HCT116 (cell line): ENCODE data around the gene KDM1B. TPM values are rescaled to one million over a fixed set of nuclear protein-coding genes. Genes with fewer than 3 reads are reported as not detected.

Experiments used
- ATAC-seq: fragments of 200-7000 bp; cut with Tn5 transposase; 2 replicates; pipeline ENCODE4 v1.9.1; 2020; ENCODE audit warnings: mild to moderate bottlenecking, moderate library complexity
- BruUV-seq: library from RNA; stranded (reverse); fragments of 400-500 nt; replicated peaks from 2 replicates; lab custom pipeline; 2021; lab: Mats Ljungman, UMichigan
- CTCF ChIA-PET: fragments of 300-600 bp; sonication (Branson Sonifier 250); formaldehyde crosslinking; loops from one replicate; lab custom pipeline; 2021; ENCODE audit warnings: antibody characterized with exemption; lab: Charles Lee
- POLR2A ChIA-PET: fragments of 300-600, 350-600 bp; sonication (Branson Sonifier 250); formaldehyde crosslinking; loops from one replicate; lab custom pipeline; 2021; ENCODE audit warnings: antibody characterized with exemption; lab: Charles Lee
- RAD21 ChIA-PET, 2 experiments: fragments of 300-600 bp; sonication (Branson Sonifier 250); formaldehyde crosslinking; loops; one replicate each; lab custom pipeline; 2023; ENCODE audit warnings: low total read pairs in 2 of 2; ENCODE audit not compliant: uncharacterized antibody in 2 of 2, unreplicated experiment in 2 of 2, low non-redundant PET in 1 of 2; lab: Charles Lee
- DNase-seq: peaks from one replicate; pipeline ENCODE4 v3.0.0-alpha.2; 2010; ENCODE audit warnings: low read depth, low spot score
- H2AFZ ChIP-seq: fragments of 200-600 bp; shearing (Covaris generic), sonication (generic); 2 replicates; pipeline ENCODE4 v1.6.1; 2017; ENCODE audit warnings: low read depth, mixed run types, mixed read lengths, antibody characterized with exemption, low read length; ENCODE audit not compliant: poor library complexity, severe bottlenecking
- H3K27ac ChIP-seq: 2 replicates; pipeline ENCODE4 v1.5.1; 2012; ENCODE audit warnings: low read depth, low read length
- H3K27me3 ChIP-seq: fragments of 200-600 bp; sonication (generic); 2 replicates; pipeline ENCODE4 v1.6.1; 2016; ENCODE audit warnings: mixed run types, low read length, mixed read lengths; ENCODE audit not compliant: insufficient read depth
- H3K36me3 ChIP-seq, 2 experiments: fragments of 200-500 bp in 1 of 2; fragments of 200-600 bp in 1 of 2; sonication (Bioruptor generic) in 1 of 2; sonication (generic) in 1 of 2; 2 replicates each; pipeline versions ENCODE4 v1.5.1 to v1.6.1; 2014 to 2016; ENCODE audit warnings: low read length in 2 of 2, inconsistent platforms in 1 of 2, mixed read lengths in 1 of 2, mixed run types in 1 of 2; ENCODE audit not compliant: insufficient read depth in 2 of 2, control insufficient read depth in 1 of 2
- H3K4me1 ChIP-seq, 2 experiments: fragments of 200-600 bp in 1 of 2; sonication (generic) in 1 of 2; 2 replicates each; pipeline versions ENCODE4 v1.5.1 to v1.6.1; 2012 to 2017; ENCODE audit warnings: low read length in 2 of 2, inconsistent platforms in 1 of 2, mild to moderate bottlenecking in 1 of 2, mixed read lengths in 1 of 2, mixed run types in 1 of 2, moderate library complexity in 1 of 2; ENCODE audit not compliant: insufficient read depth in 2 of 2, control insufficient read depth in 1 of 2
- H3K4me2 ChIP-seq: fragments of 200-600 bp; sonication (generic); 2 replicates; pipeline ENCODE4 v1.6.1; 2017; ENCODE audit warnings: mixed run types, low read length, mixed read lengths
- H3K4me3 ChIP-seq, 2 experiments: fragments of 200-600 bp in 1 of 2; sonication (generic) in 1 of 2; replicated peaks in 1 of 2; 2 replicates each; pipeline ENCODE4 v1.5.1; 2011 to 2016; ENCODE audit warnings: low read length in 2 of 2, control low read depth in 1 of 2, low read depth in 1 of 2, mild to moderate bottlenecking in 1 of 2, mixed read lengths in 1 of 2, mixed run types in 1 of 2
- H3K79me2 ChIP-seq: fragments of 200-600 bp; sonication (generic); 2 replicates; pipeline ENCODE4 v1.6.1; 2017; ENCODE audit warnings: mild to moderate bottlenecking, mixed run types, low read length, moderate library complexity, mixed read lengths; ENCODE audit not compliant: insufficient read depth
- H3K9ac ChIP-seq: fragments of 200-600 bp; sonication (generic); 2 replicates; pipeline ENCODE4 v1.6.1; 2016; ENCODE audit warnings: low read length, mixed read lengths
- H3K9me2 ChIP-seq: fragments of 200-600 bp; sonication (generic), shearing (Covaris generic); 2 replicates; pipeline ENCODE4 v1.6.1; 2017; ENCODE audit warnings: mixed run types, mild to moderate bottlenecking, moderate library complexity; ENCODE audit not compliant: insufficient read depth
- H3K9me3 ChIP-seq, 2 experiments: fragments of 200-500 bp in 1 of 2; fragments of 200-600 bp in 1 of 2; sonication (Bioruptor generic) in 1 of 2; sonication (generic) in 1 of 2; 2 replicates each; pipeline ENCODE4 v1.6.1; 2014 to 2017; ENCODE audit warnings: low read length in 2 of 2, mixed read lengths in 2 of 2, inconsistent platforms in 1 of 2, low read depth in 1 of 2, mild to moderate bottlenecking in 1 of 2, mixed run types in 1 of 2, moderate library complexity in 1 of 2; ENCODE audit not compliant: control insufficient read depth in 1 of 2, insufficient read depth in 1 of 2
- H4K20me1 ChIP-seq: fragments of 200-600 bp; sonication (generic), shearing (Covaris generic); 2 replicates; pipeline ENCODE4 v1.6.1; 2017; ENCODE audit warnings: mixed run types, mild to moderate bottlenecking, moderate library complexity; ENCODE audit not compliant: insufficient read depth
- FOSL1 ChIP-seq: IDR thresholded peaks from 2 replicates; pipeline ENCODE4 v1.6.1; 2012; ENCODE audit warnings: low read depth
- SP1 ChIP-seq: IDR thresholded peaks from 2 replicates; pipeline ENCODE4 v1.6.1; 2012; ENCODE audit warnings: low read depth
- SRF ChIP-seq: IDR thresholded peaks from 2 replicates; pipeline ENCODE4 v1.6.1; 2012; ENCODE audit warnings: low read depth
- ZNF274 ChIP-seq: fragments of 200-500 bp; sonication (Bioruptor generic); IDR thresholded peaks from 2 replicates; pipeline ENCODE4 v1.6.1; 2014; ENCODE audit warnings: mild to moderate bottlenecking, low read depth, low read length, inconsistent platforms
- intact Hi-C: fragments of 100-400 bp; cut with micrococcal nuclease; formaldehyde crosslinking; loops from 2 replicates; pipeline ENCODE4 v1.10.0; 2022
- total RNA-seq: library from RNA; stranded (reverse); gene quantifications from one replicate; pipeline ENCODE4 v1.2.1, GENCODE V29; 2021; ENCODE audit not compliant: unreplicated experiment

KDM1B gene
- total RNA-seq, 1 experiment from 2014 or later: 24.5 TPM

- Histone ChIP-seq H3K79me2 (no peaks in the 10 kb centered on the region), H3K36me3 (0 out of 4 replicates have a peak, but pooled peaks cover 0 to 2% of the 10 kb centered on the region in 2 experiments), H3K9me2 (no peaks in the 10 kb centered on the region), H3K9ac (no peak overlapping the region), H3K4me3 (no peak overlapping the region), H3K4me1 (peaks cover 0 to 6% of the 10 kb centered on the region in 2 experiments; a peak in 1 of 4 replicates), H3K27me3 (no peaks in the 10 kb centered on the region), H2AFZ (no peak overlapping the region), H3K9me3 (no peaks in the 10 kb centered on the region), H3K27ac (no peak overlapping the region), H4K20me1 (no peaks in the 10 kb centered on the region), H3K4me2 (no peak overlapping the region)
- ChIA-PET POLR2A (no interaction called here), CTCF (no interaction called here), RAD21 (no interaction called here)
- DNase-seq (no peak), ATAC-seq (no peak)
- intact Hi-C loops: no loop called here
- no TSS peak for BruUV-seq
- no peak for TF ChIP-seq SRF
- TF ChIP-seq ZNF274: no peak
These were observed 12.7 kb upstream of the KDM1B start for GRCh38 chr6:18142591-18142861.

- H3K9me2 ChIP-seq: no peaks in the 10 kb centered on the region
- no peak overlapping the region for H2AFZ ChIP-seq
- H3K27me3 ChIP-seq: no peaks in the 10 kb centered on the region
- H4K20me1 ChIP-seq: no peaks in the 10 kb centered on the region
- no peak overlapping the region for H3K9ac ChIP-seq
- H3K4me1 ChIP-seq: peaks cover 0 to 16% of the 10 kb centered on the region in 2 experiments; a peak in 2 of 4 replicates
- RAD21 ChIA-PET: no interaction called here
- ATAC-seq (no peak), DNase-seq (no peak)
- CTCF ChIA-PET: no interaction called here
- POLR2A ChIA-PET: no interaction called here
- H3K4me3 ChIP-seq: no peak overlapping the region
- no peaks in the 10 kb centered on the region for H3K9me3 ChIP-seq
- no peak overlapping the region for H3K4me2 ChIP-seq
- H3K79me2 ChIP-seq: no peaks in the 10 kb centered on the region
- BruUV-seq: no TSS peak
- intact Hi-C loops: no loop called here
- peaks cover 0 to under 1% of the 10 kb centered on the region in 2 experiments; a peak in 1 of 4 replicates for H3K36me3 ChIP-seq
- TF ChIP-seq SP1: no peak
- peak; percentile 9; the same call in 1 of the 2 replicates for TF ChIP-seq FOSL1
- H3K27ac ChIP-seq: no peak overlapping the region
These were observed 8.1 kb upstream of the KDM1B start for GRCh38 chr6:18147160-18147559.
